ENCODE results near the gene SIRPA. TPM values are rescaled to one million over a fixed set of nuclear protein-coding genes. Genes with fewer than 3 reads are reported as not detected.

Gene SIRPA
- total and polyA plus RNA-seq, 2 experiments from 2014 or later = 16.0 to 18.6 TPM

DNA sequence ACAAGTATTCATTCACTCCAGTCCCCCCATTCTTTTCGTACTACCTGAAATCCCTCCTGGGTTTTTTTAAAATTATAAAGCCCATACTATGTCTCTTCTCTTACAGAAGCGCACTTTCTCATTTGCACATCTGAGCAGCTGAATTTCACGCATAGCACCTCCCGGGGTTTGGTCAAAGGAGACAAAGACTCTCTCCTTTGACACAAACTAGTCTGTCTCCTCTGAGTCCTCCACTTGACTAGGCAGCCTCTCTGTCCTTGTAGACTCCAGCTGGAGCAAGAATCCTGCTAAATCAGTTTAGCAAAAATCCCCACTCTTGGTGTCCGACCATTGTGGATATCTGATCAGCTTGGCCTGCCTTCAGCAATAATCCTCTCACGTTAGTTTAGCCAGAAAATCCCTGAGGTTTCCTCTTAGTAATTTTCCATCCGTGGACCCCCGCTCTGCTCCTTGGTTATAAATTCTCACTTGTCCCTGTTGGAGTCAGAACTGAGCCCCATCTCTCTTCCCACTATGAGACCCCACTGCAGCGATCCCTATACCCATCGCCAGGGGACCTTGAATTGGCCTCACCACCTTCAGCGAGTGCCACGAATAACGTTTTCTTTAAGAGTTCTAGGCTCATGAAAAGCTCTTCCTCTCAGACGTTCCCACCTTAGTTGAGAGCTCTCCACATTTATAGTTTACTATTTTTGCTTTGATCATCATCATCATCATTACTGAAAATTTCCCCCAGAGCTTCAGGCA, 69.6 kb downstream of the SIRPA start:
- Histone ChIP-seq H3K4me3 (no peak overlapping the region), H3K36me3 (replicated peaks; ENCODE audit: insufficient read depth, low read depth) (no peaks in the 10 kb centered on the region), H4K20me1 (ENCODE audit: insufficient read depth, poor library complexity, severe bottlenecking) (no peaks in the 10 kb centered on the region), H2AFZ (peak overlapping the region; percentile 50), H3K4me1 (ENCODE audit: insufficient read depth) (no peaks in the 10 kb centered on the region), H3K27ac (no peak overlapping the region), H3K9me3 (ENCODE audit: low read depth) (no peaks in the 10 kb centered on the region), H3K4me2 (peak overlapping the region; percentile 74), H3K79me2 (no peaks in the 10 kb centered on the region), H3K27me3 (peaks cover 25% of the 10 kb centered on the region), H3K9me2 (replicated peaks; ENCODE audit: insufficient read depth) (no peaks in the 10 kb centered on the region)
- WGBS (ENCODE audit: low lambda C conversion rate, missing lambda C conversion rate) = 39% methylated on average over 14 of the region's 14 CpGs
- TF ChIP-seq EZH2 (IDR thresholded peaks at IDR 0.05; ENCODE audit: borderline replicate concordance) (no peak), CTCF (IDR thresholded peaks at IDR 0.05; ENCODE audit: poor library complexity) (no peak), EZH2phosphoT487 (IDR thresholded peaks at IDR 0.05; ENCODE audit: low read depth, severe bottlenecking, unreplicated experiment) (no peak)
- DNase-seq (ENCODE audit: low spot score) = peak; percentile 21

- WGBS (ENCODE audit: low lambda C conversion rate, missing lambda C conversion rate) = 5% methylated on average over 28 of the region's 28 CpGs
- Histone ChIP-seq H3K9me2 (replicated peaks; ENCODE audit: insufficient read depth) (no peaks in the 10 kb centered on the region), H3K79me2 (no peaks in the 10 kb centered on the region), H4K20me1 (ENCODE audit: insufficient read depth, poor library complexity, severe bottlenecking) (no peaks in the 10 kb centered on the region), H3K9me3 (ENCODE audit: low read depth) (no peaks in the 10 kb centered on the region), H3K4me2 (peak overlapping the region; percentile 74), H2AFZ (peak overlapping the region; percentile 50), H3K36me3 (replicated peaks; ENCODE audit: insufficient read depth, low read depth) (no peaks in the 10 kb centered on the region), H3K27ac (no peak overlapping the region), H3K4me1 (ENCODE audit: insufficient read depth) (no peaks in the 10 kb centered on the region), H3K27me3 (peaks cover 25% of the 10 kb centered on the region), H3K4me3 (no peak overlapping the region)
- TF ChIP-seq EZH2 (IDR thresholded peaks at IDR 0.05; ENCODE audit: borderline replicate concordance) (no peak), EZH2phosphoT487 (IDR thresholded peaks at IDR 0.05; ENCODE audit: low read depth, severe bottlenecking, unreplicated experiment) (no peak), CTCF (IDR thresholded peaks at IDR 0.05; ENCODE audit: poor library complexity) (peak; percentile 99)
- DNase-seq (ENCODE audit: low spot score) = peak; percentile 87
Observed at GRCh38 chr20:1965520-1966351, 70.5 kb downstream of the SIRPA start.

GRCh38 chr20:1968964-1969363, 73.8 kb downstream of the SIRPA start:
- Histone ChIP-seq H2AFZ (no peak overlapping the region), H3K4me1 (ENCODE audit: insufficient read depth) (no peaks in the 10 kb centered on the region), H3K36me3 (replicated peaks; ENCODE audit: insufficient read depth, low read depth) (no peaks in the 10 kb centered on the region), H3K4me3 (no peak overlapping the region), H3K27ac (no peak overlapping the region), H4K20me1 (ENCODE audit: insufficient read depth, poor library complexity, severe bottlenecking) (no peaks in the 10 kb centered on the region), H3K27me3 (peaks cover 32% of the 10 kb centered on the region), H3K9me3 (ENCODE audit: low read depth) (no peaks in the 10 kb centered on the region), H3K4me2 (no peak overlapping the region), H3K9me2 (replicated peaks; ENCODE audit: insufficient read depth) (no peaks in the 10 kb centered on the region), H3K79me2 (no peaks in the 10 kb centered on the region)
- DNase-seq (ENCODE audit: low spot score) = no peak
- 83% methylated on average over 4 of the region's 4 CpGs for WGBS (ENCODE audit: low lambda C conversion rate, missing lambda C conversion rate)
- TF ChIP-seq EZH2phosphoT487 (IDR thresholded peaks at IDR 0.05; ENCODE audit: low read depth, severe bottlenecking, unreplicated experiment) (no peak), CTCF (IDR thresholded peaks at IDR 0.05; ENCODE audit: poor library complexity) (no peak), EZH2 (IDR thresholded peaks at IDR 0.05; ENCODE audit: borderline replicate concordance) (no peak)
